Upper lobe of left lung (tissue), 6 donors: Measurements from ENCODE around the gene EXOC4. TPM values are rescaled to one million over a fixed set of nuclear protein-coding genes. Genes with fewer than 3 reads are reported as not detected.

Experiments used
- ATAC-seq, 2 donors: fragments of 200-7000 bp; cut with Tn5 transposase; one replicate each; pipeline ENCODE4 v1.9.1; 2022; ENCODE audit warnings: mild to moderate bottlenecking in 2 of 2, moderate library complexity in 2 of 2; ENCODE audit not compliant: low FRiP score in 2 of 2
- DNase-seq, 2 donors: peaks; one replicate each; pipeline ENCODE4 v3.0.0-alpha.2; 2019 to 2020
- H3K27ac ChIP-seq, 4 donors: fragments of 200-600 bp; sonication (generic); one replicate each; pipeline ENCODE4 v1.5.1; 2016 to 2019
- H3K27me3 ChIP-seq, 4 donors: fragments of 200-600 bp; sonication (generic); one replicate each; pipeline ENCODE4 v1.5.1; 2017 to 2019
- H3K36me3 ChIP-seq, 4 donors: fragments of 200-600 bp; sonication (generic); one replicate each; pipeline ENCODE4 v1.5.1; 2016 to 2019
- H3K4me1 ChIP-seq, 4 donors: fragments of 200-600 bp; sonication (generic); one replicate each; pipeline ENCODE4 v1.5.1; 2018 to 2019
- H3K4me3 ChIP-seq, 4 donors: fragments of 200-600 bp; sonication (generic); one replicate each; pipeline ENCODE4 v1.5.1; 2017 to 2019; ENCODE audit warnings: mild to moderate bottlenecking in 2 of 4, moderate library complexity in 1 of 4
- H3K9me3 ChIP-seq, 4 donors: fragments of 200-600 bp; sonication (generic); one replicate each; pipeline ENCODE4 v1.5.1; 2018 to 2019
- EP300 ChIP-seq, 4 donors: sonication (generic); formaldehyde crosslinking; IDR thresholded peaks; one replicate each; pipeline ENCODE4 v1.5.1; 2017; ENCODE audit warnings: antibody characterized with exemption in 4 of 4, control low read depth in 2 of 4
- POLR2A ChIP-seq, 4 donors: fragments of 450-650 bp; IDR thresholded peaks; one replicate each; pipeline ENCODE4 v1.5.1; 2016 to 2017; ENCODE audit warnings: antibody characterized with exemption in 4 of 4, mild to moderate bottlenecking in 2 of 4
- POLR2AphosphoS5 ChIP-seq, 2 donors: sonication (generic); formaldehyde crosslinking; IDR thresholded peaks; one replicate each; pipeline ENCODE4 v1.5.1; 2017; ENCODE audit warnings: antibody characterized with exemption in 2 of 2
- WGBS, 2 donors: methylation state at CpG; one replicate each; pipeline ENCODE4 v1.1.5; 2017 to 2018; 5-methylcytosine and 5-hydroxymethylcytosine counted together
- total RNA-seq, 6 donors: library from RNA; depleted of rRNA in 4 of 6; stranded (reverse); fragments of >200 nt in 4 of 6; gene quantifications; one replicate each; pipeline versions ENCODE4 v1.1.0 to v1.2.1, GENCODE V29; 2016 to 2021
- TF ChIP-seq, protein P1 (sequence below), 6 experiments: fragments of 450-650 bp in 4 of 6; fragments of 200-600 bp in 2 of 6; sonication (generic) in 2 of 6; IDR thresholded peaks; one replicate each; pipeline ENCODE4 v1.5.1; 2016 to 2019; ENCODE audit warnings: antibody characterized with exemption in 6 of 6
- donor health status: DM: no; HTN: no; CAD: no; lungs with moderate emphysema.
- donor health status: DM: no; HTN: yes; CAD: no; lungs with severe emphysema.

Gene EXOC4
- total RNA-seq, 6 donors from 2014 or later: 56.3 to 325 (median 99.4) TPM

DNA sequence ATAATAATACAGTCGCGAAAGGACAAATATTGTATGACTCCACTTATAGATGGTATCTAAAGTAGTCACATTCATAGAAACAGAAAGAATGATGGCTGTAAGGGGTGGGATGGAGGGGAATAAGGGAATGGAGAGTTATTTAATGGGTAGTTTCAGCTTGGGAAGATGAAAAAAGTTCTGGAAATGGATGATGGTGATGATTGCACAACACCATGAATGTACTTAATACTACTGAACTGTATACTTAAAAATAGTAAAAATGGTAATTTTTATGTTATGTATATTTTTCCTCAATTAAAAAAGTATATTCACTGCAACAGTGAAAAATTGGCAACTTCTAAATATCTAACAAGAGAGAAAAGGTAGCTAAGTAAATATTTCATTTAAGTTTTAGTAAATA is 265.8 kb downstream of the EXOC4 start:
- Histone ChIP-seq H3K4me1 (no peaks in the 10 kb centered on the region), H3K36me3 (no peaks in the 10 kb centered on the region), H3K27ac (no peak overlapping the region), H3K4me3 (no peak overlapping the region), H3K9me3 (no peaks in the 10 kb centered on the region), H3K27me3 (no peaks in the 10 kb centered on the region)
- no peak for ATAC-seq
- 91 to 100% methylated on average over 2 of the region's 2 CpGs for WGBS, 2 donors
- DNase-seq: no peak
- TF ChIP-seq, protein P1, sequence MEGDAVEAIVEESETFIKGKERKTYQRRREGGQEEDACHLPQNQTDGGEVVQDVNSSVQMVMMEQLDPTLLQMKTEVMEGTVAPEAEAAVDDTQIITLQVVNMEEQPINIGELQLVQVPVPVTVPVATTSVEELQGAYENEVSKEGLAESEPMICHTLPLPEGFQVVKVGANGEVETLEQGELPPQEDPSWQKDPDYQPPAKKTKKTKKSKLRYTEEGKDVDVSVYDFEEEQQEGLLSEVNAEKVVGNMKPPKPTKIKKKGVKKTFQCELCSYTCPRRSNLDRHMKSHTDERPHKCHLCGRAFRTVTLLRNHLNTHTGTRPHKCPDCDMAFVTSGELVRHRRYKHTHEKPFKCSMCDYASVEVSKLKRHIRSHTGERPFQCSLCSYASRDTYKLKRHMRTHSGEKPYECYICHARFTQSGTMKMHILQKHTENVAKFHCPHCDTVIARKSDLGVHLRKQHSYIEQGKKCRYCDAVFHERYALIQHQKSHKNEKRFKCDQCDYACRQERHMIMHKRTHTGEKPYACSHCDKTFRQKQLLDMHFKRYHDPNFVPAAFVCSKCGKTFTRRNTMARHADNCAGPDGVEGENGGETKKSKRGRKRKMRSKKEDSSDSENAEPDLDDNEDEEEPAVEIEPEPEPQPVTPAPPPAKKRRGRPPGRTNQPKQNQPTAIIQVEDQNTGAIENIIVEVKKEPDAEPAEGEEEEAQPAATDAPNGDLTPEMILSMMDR (IDR thresholded peaks at IDR 0.05): no peak
- TF ChIP-seq POLR2A (IDR thresholded peaks at IDR 0.05): no peak
- TF ChIP-seq EP300 (IDR thresholded peaks at IDR 0.05): no peak
- no peak for TF ChIP-seq POLR2AphosphoS5 (IDR thresholded peaks at IDR 0.05)

DNA sequence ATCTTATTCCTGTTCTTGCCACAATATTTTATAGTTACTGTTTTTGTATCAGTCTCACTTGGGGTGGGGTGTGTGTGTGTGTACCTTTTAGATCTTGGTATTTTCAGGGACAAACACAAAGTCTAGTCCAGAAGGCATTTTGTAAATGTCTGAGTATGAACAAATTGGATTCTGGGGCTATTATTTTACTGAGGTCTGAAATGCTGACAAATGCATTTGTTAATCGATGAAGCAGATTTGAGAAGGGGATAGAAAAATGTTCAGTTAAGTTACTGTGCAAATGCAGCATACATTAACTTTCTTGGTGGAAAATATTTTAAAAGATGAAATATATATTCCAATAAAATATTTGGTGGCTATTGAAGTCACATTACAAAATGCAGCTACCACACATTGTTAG is 267.4 kb downstream of the EXOC4 start:
- no peaks in the 10 kb centered on the region for H3K27me3 ChIP-seq
- no peak overlapping the region for H3K4me3 ChIP-seq
- no peak for ATAC-seq
- no peaks in the 10 kb centered on the region for H3K4me1 ChIP-seq
- no peak overlapping the region for H3K27ac ChIP-seq
- TF ChIP-seq, protein P1 (IDR thresholded peaks at IDR 0.05): no peak
- TF ChIP-seq POLR2AphosphoS5 (IDR thresholded peaks at IDR 0.05) (no peak), POLR2A (IDR thresholded peaks at IDR 0.05) (no peak), EP300 (IDR thresholded peaks at IDR 0.05) (no peak)
- H3K9me3 ChIP-seq: no peaks in the 10 kb centered on the region
- DNase-seq: no peak
- WGBS, 2 donors: 87 to 93% methylated on average over 1 of the region's 1 CpG
- H3K36me3 ChIP-seq: no peaks in the 10 kb centered on the region

DNA sequence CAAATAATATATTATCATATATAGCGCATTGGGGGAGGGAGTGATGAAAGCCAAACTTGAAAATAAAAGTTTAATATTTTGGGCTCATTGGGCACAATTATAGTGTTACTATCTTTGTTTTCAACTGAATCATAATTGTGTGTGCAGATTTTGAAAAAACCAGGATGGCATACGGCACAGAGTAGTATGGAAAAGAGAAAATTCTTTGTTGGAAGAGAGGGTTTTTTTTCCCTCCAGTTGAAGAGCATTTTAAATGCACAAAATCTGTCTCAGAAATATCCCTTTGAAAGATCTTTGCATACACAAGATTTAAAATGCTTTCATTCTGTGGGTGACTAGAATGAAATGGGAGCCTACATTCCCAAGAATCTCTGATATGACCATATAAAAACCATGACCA is 269.6 kb downstream of the EXOC4 start:
- no peaks in the 10 kb centered on the region for H3K36me3 ChIP-seq
- WGBS, 2 donors: 94 to 97% methylated on average over 2 of the region's 2 CpGs
- DNase-seq: no peak
- no peaks in the 10 kb centered on the region for H3K9me3 ChIP-seq
- no peak overlapping the region for H3K27ac ChIP-seq
- H3K4me1 ChIP-seq: no peaks in the 10 kb centered on the region
- H3K27me3 ChIP-seq: no peaks in the 10 kb centered on the region
- no peak overlapping the region for H3K4me3 ChIP-seq
- ATAC-seq: no peak
- no peak for TF ChIP-seq EP300 (IDR thresholded peaks at IDR 0.05)
- TF ChIP-seq POLR2A (IDR thresholded peaks at IDR 0.05): no peak
- TF ChIP-seq, protein P1 (IDR thresholded peaks at IDR 0.05): no peak
- TF ChIP-seq POLR2AphosphoS5 (IDR thresholded peaks at IDR 0.05): no peak

DNA sequence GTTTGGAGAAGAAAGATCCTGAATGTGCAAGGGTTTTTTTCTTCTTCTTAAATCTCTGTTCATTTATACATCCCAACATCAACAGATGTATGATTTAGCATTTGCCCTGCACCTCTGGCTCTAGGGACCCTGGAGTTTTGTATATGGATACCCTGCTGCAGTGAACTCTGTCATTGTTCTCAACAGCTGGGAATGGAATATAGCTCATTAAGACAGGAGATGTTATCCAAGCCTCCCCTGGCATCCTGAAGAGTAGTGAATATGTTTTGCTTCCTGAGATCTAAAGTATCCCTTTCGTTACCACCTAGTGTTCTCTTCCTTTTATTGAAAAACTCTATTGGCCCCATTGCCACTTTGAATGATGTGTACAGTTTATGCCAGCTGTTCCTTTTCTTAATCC is 275.9 kb downstream of the EXOC4 start:
- WGBS, 2 donors: 84 to 89% methylated on average over 1 of the region's 1 CpG
- Histone ChIP-seq H3K4me1 (no peaks in the 10 kb centered on the region), H3K36me3 (no peaks in the 10 kb centered on the region), H3K4me3 (no peak overlapping the region), H3K27me3 (no peaks in the 10 kb centered on the region), H3K9me3 (no peaks in the 10 kb centered on the region), H3K27ac (no peak overlapping the region)
- no peak for ATAC-seq
- TF ChIP-seq POLR2AphosphoS5 (IDR thresholded peaks at IDR 0.05): no peak
- TF ChIP-seq POLR2A (IDR thresholded peaks at IDR 0.05): no peak
- TF ChIP-seq, protein P1 (IDR thresholded peaks at IDR 0.05): no peak
- TF ChIP-seq EP300 (IDR thresholded peaks at IDR 0.05): no peak
- no peak for DNase-seq

DNA sequence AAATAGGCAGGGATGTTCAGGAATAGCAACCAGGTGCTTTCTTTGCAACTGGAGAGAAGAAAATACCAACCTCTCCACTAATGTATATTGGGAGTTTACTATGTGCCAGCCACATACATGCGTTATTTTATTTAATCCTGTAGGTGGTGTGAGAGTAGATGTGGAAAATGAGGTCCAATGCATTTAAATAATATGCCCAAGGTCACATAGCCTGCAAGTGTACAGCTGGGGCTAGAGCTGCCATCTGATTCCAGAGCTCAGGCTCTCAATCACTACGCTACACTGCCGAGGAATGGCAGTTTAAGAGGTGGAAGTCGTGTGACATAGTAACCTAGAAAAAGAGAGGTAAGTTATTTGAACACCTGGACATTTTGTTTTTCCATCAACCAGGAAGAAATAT is 277.0 kb downstream of the EXOC4 start:
- TF ChIP-seq EP300 (IDR thresholded peaks at IDR 0.05) (no peak), POLR2A (IDR thresholded peaks at IDR 0.05) (no peak), POLR2AphosphoS5 (IDR thresholded peaks at IDR 0.05) (no peak)
- TF ChIP-seq, protein P1 (IDR thresholded peaks at IDR 0.05): no peak
- Histone ChIP-seq H3K27ac (no peak overlapping the region), H3K36me3 (no peaks in the 10 kb centered on the region), H3K4me1 (no peaks in the 10 kb centered on the region), H3K9me3 (no peaks in the 10 kb centered on the region), H3K27me3 (no peaks in the 10 kb centered on the region), H3K4me3 (no peak overlapping the region)
- ATAC-seq: no peak
- no peak for DNase-seq
- WGBS, 2 donors: 75 to 92% methylated on average over 4 of the region's 4 CpGs
